H7 (cell line): ENCODE data around the gene HOXD8. TPM values are rescaled to one million over a fixed set of nuclear protein-coding genes. Genes with fewer than 3 reads are reported as not detected.

Experiments used
- DNase-seq: peaks from one replicate; pipeline ENCODE4 v3.0.0; 2012
- H3K27me3 ChIP-seq: 2 replicates; pipeline ENCODE4 v1.6.0; 2011; ENCODE audit warnings: mild to moderate bottlenecking, low read length; ENCODE audit not compliant: control insufficient read depth, insufficient read depth
- H3K36me3 ChIP-seq: replicated peaks from 2 replicates; pipeline ENCODE4 v1.5.1; 2011; ENCODE audit warnings: low read length; ENCODE audit not compliant: control insufficient read depth, insufficient read depth
- H3K4me3 ChIP-seq: 2 replicates; pipeline ENCODE4 v1.5.1; 2011; ENCODE audit warnings: low read depth, mild to moderate bottlenecking, control low read depth, low read length, moderate library complexity; ENCODE audit not compliant: insufficient read depth
- total RNA-seq: library from RNA; depleted of rRNA; stranded (reverse); fragments of >200 nt; shearing (Covaris generic); gene quantifications from 2 replicates; pipeline ENCODE4 v1.2.3, GENCODE V29; 2014

HOXD8 gene
- total RNA-seq, 1 experiment from 2014 or later: not detected

DNA sequence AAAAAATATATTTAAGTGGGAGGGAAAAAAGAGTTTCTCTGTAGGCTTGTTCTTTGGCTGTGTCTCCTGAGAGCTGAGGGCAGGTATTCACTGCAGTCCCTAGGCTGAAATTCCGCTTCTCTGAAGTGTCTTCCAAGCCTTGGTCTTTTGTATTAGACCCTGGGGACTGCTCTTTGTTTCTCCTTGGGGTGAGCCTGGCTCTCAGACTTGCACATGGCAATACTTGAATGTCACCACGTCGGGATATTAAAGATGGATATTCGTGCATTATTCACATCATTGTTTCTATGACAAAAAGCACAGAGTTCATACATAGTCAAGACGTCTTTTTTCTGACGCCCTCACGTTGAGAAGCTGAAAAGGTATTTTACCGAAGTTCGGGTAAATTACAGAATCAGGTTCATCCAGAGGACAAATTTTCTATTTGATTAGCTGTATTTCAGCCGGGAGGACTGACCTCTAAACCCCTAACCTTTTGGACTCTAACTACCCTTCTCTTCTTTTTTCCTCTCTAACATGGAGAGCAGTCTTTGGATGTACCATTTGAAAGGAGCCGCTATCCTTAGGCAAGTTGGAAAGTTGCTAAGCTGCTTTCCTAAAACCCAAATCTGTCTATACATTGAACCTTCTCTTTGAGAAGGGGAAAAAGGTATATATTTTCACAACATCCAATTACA lies 25.2 kb downstream of the HOXD8 start:
- H3K4me3 ChIP-seq: no peak overlapping the region
- DNase-seq: no peak
- H3K27me3 ChIP-seq: peaks cover 100% of the 10 kb centered on the region
- H3K36me3 ChIP-seq: no peaks in the 10 kb centered on the region

DNA sequence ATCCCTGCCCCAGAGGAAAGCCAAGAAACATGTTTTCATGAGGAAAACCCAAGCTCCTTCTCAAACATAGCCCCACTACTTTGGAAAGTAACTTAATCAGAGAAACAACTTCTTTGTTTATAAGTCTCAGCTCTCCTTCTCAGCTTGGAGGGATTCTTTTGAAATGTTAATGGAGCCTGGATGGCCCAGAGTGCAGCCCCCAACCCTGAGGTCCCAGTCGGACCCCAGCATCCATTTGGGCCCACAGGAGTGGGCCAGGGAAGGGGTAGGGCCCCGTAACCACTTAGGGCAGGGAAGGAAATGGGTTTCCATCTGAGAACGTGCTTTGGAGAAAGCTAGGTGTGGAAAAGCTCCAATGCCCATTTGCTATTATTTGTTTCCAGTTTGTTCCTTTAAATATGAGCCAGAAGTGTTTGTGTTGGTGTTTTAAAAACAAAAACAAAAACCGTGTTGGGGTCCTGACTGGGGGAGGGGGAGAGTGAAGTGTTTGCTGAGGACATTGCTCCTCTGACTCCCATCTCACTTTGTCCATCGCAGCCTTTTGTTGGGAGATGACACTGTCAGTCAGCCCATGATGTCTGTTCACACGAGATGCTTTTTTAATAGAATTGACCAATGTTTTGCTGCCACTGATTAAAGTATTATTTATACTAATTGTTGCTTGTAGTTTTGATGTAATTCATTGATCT lies 26.0 kb downstream of the HOXD8 start:
- Histone ChIP-seq H3K27me3 (peaks cover 100% of the 10 kb centered on the region), H3K4me3 (no peak overlapping the region), H3K36me3 (no peaks in the 10 kb centered on the region)
- peak; percentile 63 for DNase-seq

DNA sequence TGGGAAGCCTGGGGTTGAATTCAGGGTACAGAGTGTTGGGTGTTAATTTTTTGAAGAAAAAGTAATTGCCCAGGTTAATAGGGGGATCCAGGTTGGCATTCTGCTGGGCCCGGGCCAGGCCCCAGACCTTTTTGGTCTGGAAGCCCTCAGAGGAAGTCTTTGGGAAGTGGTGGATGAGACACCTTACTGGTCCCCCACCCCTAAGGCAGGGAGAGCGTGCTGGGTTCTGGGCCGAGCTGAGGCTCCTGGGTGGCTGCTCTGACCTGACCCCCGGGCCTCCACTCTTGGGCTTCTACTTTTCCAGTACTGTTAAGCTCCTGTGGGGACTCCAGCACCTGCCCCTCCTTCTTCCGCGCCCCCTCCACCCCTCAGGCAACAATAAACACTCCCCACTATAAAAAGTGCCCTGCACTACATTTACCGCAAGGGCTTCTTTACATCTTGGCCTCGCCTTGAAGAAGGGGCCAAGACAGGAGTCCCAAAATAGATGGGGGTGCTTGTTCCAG lies 26.8 kb downstream of the HOXD8 start:
- H3K36me3 ChIP-seq: no peaks in the 10 kb centered on the region
- no peak overlapping the region for H3K4me3 ChIP-seq
- peaks cover 100% of the 10 kb centered on the region for H3K27me3 ChIP-seq
- DNase-seq: peak; percentile 63

DNA sequence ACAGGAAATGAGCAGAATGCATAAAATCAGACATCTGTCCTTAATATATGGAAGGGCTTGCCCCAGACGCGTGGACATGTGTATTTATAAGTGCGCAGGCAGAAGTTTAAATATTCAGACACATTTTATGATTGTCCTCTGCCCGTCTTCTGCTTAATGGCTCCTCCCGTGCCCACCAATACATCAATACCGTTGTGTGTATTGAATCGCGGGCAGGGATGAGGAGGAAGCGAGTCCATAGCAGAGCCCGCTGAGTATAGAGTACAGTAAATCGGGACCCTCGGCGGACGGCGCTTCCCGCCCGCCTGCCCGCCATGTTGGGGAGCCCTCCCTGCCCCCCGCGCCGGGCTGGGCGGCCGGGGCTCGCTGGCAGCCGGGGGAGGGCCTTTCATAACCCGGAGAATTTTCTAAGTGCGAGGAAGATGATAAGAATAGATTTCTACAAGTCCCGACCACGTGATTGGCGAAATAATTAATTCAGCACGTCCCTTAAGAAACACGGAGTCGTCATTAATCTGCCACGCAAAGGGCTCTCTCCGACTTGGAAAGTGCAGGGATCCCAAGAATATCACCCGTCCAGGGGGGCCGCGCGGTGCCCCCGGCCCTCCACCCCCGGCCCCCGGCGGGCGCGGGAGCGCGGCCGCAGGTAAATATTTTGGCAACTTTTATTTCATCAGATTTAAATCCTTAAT lies 27.4 kb downstream of the HOXD8 start, which contains the start of gene HOXD3:
TSS of gene HOXD3 (plus strand) at position 501 of the 692 bp plus-strand sequence. CDS start 11,808 bp downstream, outside the sequence.
- peak; percentile 78 for DNase-seq
- no peak within 1 kb of the TSS for H3K4me3 ChIP-seq
- no peaks in the 10 kb centered on the region for H3K36me3 ChIP-seq
- peaks cover 100% of the 10 kb centered on the region for H3K27me3 ChIP-seq

DNA sequence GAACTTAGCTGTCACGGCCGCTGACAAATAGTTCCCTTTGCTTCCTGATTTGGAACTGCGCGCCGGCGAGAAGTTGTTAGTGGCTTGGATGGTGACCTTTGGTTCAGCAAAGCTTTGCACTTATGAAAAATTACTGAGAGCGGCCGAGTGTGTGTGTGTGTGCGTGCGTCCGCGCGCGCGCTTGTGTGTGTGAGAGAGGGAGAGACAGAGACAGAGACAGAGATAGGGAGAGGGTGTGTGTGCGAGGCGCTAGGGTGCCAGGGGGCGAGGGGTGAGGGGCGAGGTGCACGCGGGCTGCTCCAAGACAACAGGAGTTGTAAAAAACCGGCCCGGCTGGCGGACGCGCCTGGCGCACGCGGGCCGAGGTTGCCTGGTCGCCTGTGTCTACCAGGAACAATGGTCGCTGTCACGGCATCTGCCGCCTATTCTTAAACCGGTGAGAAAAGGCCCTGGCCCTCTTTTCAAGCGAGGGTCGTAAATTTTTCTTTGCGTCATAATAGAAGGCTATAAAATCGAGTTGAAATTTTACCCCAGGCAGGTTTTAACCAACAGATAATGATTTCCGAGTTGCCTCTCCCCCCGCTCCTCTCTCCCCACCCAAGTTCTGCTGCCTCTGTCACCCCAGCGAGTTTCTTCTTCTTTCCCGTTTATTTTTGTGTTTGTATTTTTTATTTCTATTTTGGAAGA lies 28.1 kb downstream of the HOXD8 start:
- peaks cover 100% of the 10 kb centered on the region for H3K27me3 ChIP-seq
- H3K4me3 ChIP-seq: no peak overlapping the region
- DNase-seq: peak; percentile 86
- no peaks in the 10 kb centered on the region for H3K36me3 ChIP-seq

DNA sequence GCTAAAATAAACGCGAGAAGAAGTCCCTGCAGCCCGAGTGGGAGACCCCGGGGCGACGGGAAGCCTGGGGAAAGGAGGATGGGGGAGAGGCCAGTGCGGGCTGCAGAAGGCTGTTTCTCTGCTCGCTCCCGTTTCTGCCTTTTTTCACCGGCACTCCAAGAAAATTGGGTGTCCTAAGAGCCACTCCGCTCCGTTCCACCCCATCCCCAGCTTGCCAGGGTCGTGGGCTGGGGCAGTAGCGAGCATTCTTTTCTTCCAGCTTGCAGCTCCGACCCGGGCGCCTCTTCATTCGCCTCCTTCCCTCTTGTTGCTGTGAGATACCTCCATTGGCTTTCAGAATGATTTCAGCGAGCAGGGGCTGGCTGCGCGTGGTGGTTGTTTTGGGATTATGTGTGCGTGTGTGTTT lies 28.7 kb downstream of the HOXD8 start:
- Histone ChIP-seq H3K27me3 (peaks cover 100% of the 10 kb centered on the region), H3K4me3 (no peak overlapping the region), H3K36me3 (no peaks in the 10 kb centered on the region)
- DNase-seq: peak; percentile 75

DNA sequence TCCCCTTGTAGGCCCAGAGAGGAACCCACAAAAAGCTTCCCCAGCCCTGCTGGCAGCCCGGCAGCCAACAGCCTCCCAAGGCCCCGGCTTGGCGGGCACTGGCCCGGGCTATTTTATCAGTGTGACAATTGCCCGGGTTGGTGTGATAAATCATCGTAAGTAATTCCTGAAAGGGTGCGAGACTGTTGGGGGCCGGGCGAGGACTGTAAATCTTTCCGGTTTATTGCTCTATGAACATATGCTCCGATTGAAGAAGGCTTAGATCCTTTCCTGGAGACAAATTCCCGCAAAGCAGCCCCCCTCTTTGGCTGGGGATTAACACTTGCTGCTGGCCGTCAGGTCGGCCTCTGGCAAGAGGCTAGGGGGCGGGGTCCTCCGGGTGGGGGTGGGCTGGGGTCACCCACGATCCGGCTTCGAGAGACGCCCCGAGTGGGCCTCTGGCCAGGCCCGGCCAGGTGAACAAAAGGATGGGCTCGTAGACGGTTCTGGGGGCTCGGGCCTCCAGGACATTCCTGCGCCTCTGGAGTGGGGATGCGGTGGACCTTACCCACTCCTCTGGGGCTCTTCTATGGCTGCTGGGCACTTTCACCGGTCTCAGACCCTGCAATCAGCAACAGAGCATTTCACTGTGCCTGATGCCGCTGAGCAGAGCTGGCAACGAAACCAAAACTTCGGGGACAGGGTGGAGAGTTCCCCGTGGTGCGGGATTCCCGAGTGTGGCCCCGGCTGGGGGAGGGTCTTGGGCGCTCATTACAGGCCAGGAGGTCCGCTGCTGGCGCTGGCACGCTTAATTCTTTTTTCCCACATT lies 29.6 kb downstream of the HOXD8 start:
- H3K27me3 ChIP-seq: peaks cover 100% of the 10 kb centered on the region
- no peaks in the 10 kb centered on the region for H3K36me3 ChIP-seq
- peak; percentile 77 for DNase-seq
- no peak overlapping the region for H3K4me3 ChIP-seq

DNA sequence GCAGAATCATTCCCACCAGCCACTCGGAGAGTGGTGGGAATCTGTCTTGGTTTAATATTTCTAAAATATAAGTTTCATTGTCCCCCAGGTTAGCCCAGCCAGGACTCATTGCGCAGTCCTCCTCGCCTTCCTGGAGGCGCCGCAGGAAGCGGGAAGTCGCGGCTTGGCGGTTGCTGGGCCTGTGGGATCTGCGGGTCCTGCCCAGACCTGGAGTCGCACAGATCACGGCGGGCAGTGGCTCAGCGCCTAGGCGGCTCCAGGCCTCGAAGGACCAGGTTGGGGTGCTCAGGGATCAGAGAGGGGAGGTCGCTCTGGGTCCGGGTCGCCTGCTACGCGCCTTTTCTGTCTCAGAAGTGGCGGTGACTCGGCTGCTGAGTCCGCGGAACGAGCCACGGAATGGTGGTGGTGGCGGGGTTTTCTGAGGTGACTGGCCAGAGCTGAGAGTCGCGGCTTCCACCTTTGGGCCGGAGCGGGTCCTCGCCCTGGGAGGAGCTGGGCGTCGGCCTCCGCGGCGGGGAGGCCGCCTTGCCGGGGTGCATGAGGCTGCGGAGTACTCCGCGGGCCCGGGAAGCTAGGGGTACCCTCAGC lies 30.3 kb downstream of the HOXD8 start:
- H3K4me3 ChIP-seq: no peak overlapping the region
- DNase-seq: peak; percentile 77
- H3K27me3 ChIP-seq: peaks cover 100% of the 10 kb centered on the region
- H3K36me3 ChIP-seq: no peaks in the 10 kb centered on the region

DNA sequence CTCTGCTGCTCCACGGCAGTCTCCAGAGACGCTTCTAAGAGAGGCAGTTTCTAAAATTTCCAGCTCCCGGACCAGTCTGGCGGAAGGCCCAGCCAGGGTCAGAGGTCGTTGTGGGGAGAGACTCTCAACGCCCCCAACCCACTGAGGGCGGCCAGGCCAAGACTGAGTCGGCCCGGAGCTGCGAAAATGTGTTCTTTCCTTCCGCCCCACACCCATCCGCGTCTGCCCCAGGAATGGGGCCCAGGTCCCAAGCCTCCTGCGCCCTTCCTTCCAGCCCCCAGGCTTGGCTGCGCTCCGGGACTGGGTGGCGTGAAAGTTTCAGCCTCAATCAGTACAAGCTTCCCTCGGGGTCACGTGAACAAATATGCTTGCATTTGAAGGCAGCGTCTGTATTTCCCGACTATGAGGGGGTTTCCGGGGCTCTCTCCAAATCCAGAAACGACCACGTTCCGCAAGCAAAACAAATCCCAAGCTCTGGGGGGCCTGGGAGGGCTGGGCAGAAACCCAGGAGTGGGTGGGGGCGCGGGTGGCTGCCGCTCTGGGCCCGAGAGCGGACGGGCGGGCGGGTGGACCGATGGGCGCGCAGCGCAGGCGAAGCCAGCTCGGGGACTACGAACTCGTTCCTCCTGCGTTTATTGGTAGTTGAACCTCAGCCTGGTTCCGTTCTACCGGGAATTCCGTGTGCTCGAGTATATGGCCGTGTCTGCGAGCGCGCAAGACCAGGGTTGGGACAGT lies 30.9 kb downstream of the HOXD8 start:
- H3K27me3 ChIP-seq: peaks cover 100% of the 10 kb centered on the region
- no peak overlapping the region for H3K4me3 ChIP-seq
- DNase-seq: peak; percentile 71
- no peaks in the 10 kb centered on the region for H3K36me3 ChIP-seq

DNA sequence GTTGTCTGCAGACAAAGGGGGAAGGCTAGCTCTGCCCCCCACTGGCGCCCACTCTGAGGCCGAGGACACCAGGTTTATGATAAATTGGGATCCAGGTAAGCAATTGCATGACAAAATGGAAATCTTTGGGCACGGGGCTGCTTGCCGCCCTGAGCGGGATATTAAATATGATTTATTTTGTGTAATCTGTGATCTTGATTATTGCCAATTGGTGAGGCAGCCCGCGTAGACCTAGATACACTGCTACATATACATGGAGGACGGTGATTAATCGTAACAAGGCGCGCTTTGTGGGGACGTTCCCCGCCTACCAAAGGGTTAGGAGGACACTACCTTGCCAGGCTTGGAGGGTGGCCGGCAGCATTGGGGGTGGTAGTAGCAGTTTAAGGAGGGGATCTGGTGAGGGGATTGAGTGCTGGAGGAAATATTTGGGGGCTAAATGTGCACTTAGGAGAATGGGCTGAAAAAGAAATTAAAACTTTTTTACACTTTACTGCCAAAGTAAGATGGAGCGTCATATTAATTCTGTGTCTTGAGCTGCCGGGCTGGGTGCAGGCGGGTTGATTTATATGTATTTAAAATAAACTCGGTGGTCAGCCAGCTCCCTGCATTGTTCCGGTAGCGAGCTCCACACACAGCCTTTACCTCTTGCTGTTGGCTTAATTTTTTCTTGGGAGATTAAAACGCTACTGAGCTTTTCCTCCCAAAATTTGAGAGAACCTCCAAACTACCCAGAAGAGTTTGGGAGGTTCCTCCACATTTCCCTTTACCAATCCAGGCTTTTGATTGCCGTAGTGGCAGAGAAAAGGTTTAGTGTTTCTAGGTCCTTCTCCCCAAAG lies 31.7 kb downstream of the HOXD8 start:
- Histone ChIP-seq H3K4me3 (no peak overlapping the region), H3K27me3 (peaks cover 100% of the 10 kb centered on the region), H3K36me3 (no peaks in the 10 kb centered on the region)
- DNase-seq: no peak

DNA sequence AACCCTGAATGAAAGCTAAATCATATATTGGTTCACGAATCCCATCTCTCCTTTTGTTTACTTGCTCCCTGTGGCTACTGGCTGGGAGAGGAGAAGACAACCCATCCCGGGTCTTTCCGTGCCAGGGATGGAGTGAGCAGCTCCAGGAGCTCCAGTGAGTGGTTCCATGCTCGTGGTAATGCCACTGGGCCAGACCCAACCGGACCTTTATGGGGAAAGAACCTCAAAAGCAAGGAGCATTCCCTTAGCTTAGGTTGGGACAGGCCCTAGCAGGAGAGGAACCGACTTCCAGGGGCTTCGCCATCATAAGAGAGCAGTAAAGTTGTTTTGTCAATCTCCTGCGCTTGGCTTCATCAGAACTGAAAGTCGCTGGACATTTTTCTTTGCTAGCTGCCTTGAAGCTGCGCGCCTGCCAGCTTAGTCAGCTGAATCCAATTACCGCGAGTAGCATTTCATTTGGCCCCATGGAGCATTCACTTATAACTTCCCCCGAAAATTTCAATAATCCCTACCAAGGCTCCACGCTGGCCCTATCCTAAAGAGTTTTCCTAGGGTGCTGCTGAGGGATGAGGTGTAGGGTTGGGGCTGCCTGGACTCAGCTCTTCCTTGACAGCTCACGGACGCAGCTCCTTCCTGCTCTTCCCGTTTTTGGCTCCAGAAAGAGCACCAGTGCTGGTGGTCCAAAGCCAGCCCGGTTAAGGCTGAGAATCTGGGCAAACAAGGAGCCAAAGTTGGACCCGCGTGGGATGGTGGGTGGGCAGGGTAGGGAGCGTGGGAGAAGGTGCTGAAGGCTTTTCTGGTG lies 32.5 kb downstream of the HOXD8 start:
- Histone ChIP-seq H3K4me3 (no peak overlapping the region), H3K36me3 (no peaks in the 10 kb centered on the region), H3K27me3 (peaks cover 100% of the 10 kb centered on the region)
- no peak for DNase-seq
